ENCODE results near the gene GAK. TPM values are rescaled to one million over a fixed set of nuclear protein-coding genes. Genes with fewer than 3 reads are reported as not detected.
A peak's percentile ranks its signal among the peaks of the same experiment; 100 is the strongest.

The GAK gene
- total and polyA plus RNA-seq, 4 donors = 41.8 to 78.8 (median 61.1) TPM

DNA sequence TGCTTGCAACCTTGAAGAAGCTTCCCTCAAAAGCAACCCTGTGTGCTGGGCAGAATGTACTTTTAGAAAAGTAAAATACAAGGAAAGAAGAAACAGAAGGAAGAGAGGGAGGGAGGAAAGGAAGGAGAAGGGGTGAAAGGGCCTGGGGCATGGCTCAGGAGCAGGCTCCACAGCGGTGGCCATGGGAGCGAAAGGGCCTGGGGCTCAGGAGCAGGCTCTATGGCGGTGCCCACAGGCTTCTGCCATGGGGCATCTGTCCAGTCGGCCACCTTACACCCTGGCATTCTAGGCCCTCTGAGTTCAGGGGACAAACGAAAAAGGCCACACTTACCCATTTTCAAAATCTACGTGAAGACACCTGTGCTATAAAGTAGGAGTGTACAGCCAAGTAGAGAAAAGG lies 31.4 kb downstream of the GAK start:
- Histone ChIP-seq H3K27me3 (ENCODE audit: control insufficient read depth, insufficient read depth, low read length) (no peaks in the 10 kb centered on the region), H3K9me3 (ENCODE audit: control insufficient read depth, insufficient read depth, low read length) (no peaks in the 10 kb centered on the region), H3K4me1 (ENCODE audit: control insufficient read depth, insufficient read depth, low read length) (peaks cover 14% of the 10 kb centered on the region), H3K4me3 (ENCODE audit: low read depth, low read length) (no peak overlapping the region), H3K36me3 (ENCODE audit: control insufficient read depth, insufficient read depth, low read length) (peaks cover 91% of the 10 kb centered on the region), H3K27ac (ENCODE audit: low read depth, low read length) (no peak overlapping the region)
- 100% methylated on average over 3 of the region's 6 CpGs for WGBS (ENCODE audit: insufficient coverage)
- no peak for DNase-seq (ENCODE audit: low read depth in 4 of 6, low spot score in 6 of 6)

DNA sequence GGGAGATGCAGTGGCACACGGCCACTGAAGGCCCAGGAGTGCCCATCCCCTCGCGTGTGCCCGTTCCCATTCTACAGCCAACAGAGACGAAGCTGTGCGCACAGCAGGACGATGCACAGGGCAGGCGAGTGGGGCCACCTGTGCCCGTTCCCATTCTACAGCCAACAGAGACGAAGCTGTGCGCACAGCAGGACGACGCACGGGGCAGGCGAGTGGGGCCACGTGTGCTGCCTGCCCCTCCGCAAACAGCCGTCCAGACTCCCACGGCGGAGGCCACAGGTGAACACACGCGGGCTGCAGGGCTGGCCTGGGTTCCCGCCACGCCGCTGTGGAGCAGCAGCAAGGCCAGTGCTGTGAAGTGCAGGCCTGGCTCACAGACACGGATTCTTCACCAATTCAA lies 32.0 kb downstream of the GAK start:
- Histone ChIP-seq H3K9me3 (ENCODE audit: control insufficient read depth, insufficient read depth, low read length) (no peaks in the 10 kb centered on the region), H3K4me3 (ENCODE audit: low read depth, low read length) (no peak overlapping the region), H3K4me1 (ENCODE audit: control insufficient read depth, insufficient read depth, low read length) (peaks cover 11% of the 10 kb centered on the region), H3K36me3 (ENCODE audit: control insufficient read depth, insufficient read depth, low read length) (peaks cover 92% of the 10 kb centered on the region), H3K27me3 (ENCODE audit: control insufficient read depth, insufficient read depth, low read length) (no peaks in the 10 kb centered on the region), H3K27ac (ENCODE audit: low read depth, low read length) (no peak overlapping the region)
- WGBS (ENCODE audit: insufficient coverage) = 88% methylated on average over 26 of the region's 26 CpGs
- no peak for DNase-seq (ENCODE audit: low read depth in 4 of 6, low spot score in 6 of 6)

DNA sequence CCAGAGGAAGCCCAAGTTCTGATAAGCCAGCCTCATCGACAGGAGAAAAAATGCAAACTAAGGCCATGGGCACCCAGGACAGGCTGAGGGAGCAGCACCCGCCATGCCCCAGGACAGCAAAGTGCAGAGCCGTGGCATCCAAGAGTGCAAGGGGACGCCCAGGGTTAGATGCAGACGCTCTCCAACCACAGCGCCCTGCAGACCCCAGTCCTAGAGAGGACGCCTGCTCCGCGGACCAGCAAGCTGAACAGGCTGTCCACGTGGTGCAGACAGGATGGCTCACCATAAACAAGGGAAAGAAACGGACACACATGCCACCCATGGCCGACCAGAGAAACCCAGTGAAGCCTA lies 32.6 kb downstream of the GAK start:
- 89% methylated on average over 12 of the region's 12 CpGs for WGBS (ENCODE audit: insufficient coverage)
- H3K27ac ChIP-seq (ENCODE audit: low read depth, low read length) = no peak overlapping the region
- H3K27me3 ChIP-seq (ENCODE audit: control insufficient read depth, insufficient read depth, low read length) = no peaks in the 10 kb centered on the region
- H3K9me3 ChIP-seq (ENCODE audit: control insufficient read depth, insufficient read depth, low read length) = no peaks in the 10 kb centered on the region
- H3K4me1 ChIP-seq (ENCODE audit: control insufficient read depth, insufficient read depth, low read length) = peaks cover 11% of the 10 kb centered on the region
- H3K36me3 ChIP-seq (ENCODE audit: control insufficient read depth, insufficient read depth, low read length) = peaks cover 95% of the 10 kb centered on the region
- no peak overlapping the region for H3K4me3 ChIP-seq (ENCODE audit: low read depth, low read length)
- no peak for DNase-seq (ENCODE audit: low read depth in 4 of 6, low spot score in 6 of 6)

DNA sequence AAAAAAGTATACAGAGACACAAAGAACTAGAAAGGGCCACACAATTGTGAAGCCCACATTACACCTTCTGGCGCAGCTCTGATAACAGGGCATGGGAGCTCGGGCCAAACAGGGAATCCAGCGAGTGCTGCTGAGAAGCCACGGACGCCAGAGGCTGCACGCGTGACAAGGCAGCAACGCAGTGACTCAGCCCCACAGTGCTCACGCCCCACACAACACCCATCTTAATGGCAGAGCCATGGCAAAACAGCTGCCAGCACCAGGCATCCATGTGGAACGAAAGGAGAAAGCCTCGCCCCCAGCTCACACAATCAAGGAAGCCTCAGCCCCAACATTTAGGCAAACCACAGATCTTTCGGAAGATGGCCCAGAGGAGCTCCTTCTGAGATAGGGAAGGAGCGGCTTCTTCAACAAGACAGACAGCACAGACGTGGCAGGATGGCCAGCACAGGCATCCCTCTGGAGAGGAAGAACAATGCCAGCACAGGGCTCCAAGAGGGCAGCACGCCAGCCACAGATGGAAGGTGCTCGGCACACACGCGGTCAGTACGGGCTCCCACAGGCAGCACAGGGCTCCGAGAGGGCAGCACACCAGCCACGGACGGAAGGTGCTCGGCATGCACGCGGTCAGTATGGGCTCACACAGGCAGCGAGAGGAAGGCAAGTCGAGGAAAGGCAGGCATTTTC lies 33.1 kb downstream of the GAK start:
- no peak overlapping the region for H3K4me3 ChIP-seq (ENCODE audit: low read depth, low read length)
- H3K36me3 ChIP-seq (ENCODE audit: control insufficient read depth, insufficient read depth, low read length) = peaks cover 98% of the 10 kb centered on the region
- no peak for DNase-seq (ENCODE audit: low read depth in 4 of 6, low spot score in 6 of 6)
- no peak overlapping the region for H3K27ac ChIP-seq (ENCODE audit: low read depth, low read length)
- H3K4me1 ChIP-seq (ENCODE audit: control insufficient read depth, insufficient read depth, low read length) = peaks cover 11% of the 10 kb centered on the region
- no peaks in the 10 kb centered on the region for H3K27me3 ChIP-seq (ENCODE audit: control insufficient read depth, insufficient read depth, low read length)
- no peaks in the 10 kb centered on the region for H3K9me3 ChIP-seq (ENCODE audit: control insufficient read depth, insufficient read depth, low read length)
- WGBS (ENCODE audit: insufficient coverage) = 75% methylated on average over 23 of the region's 27 CpGs

DNA sequence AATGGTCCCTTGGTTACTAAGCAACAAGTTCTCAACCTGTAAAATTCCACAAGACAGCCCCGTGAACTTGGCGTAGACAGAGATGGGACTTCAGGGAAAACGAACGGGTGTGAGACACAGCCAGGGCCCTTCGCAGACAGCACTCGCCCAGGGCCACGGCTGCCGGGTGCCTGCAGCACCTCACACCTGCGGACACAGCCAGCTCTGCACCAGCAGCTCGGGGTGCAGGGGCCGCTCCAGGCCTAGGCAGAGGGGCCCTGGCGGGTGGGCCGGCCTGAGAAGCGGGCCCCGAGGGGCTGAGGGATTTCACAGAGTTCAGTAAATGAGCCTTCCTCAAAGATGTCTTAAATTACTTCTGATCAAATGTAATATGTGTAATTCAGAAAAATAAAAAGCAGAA lies 34.0 kb downstream of the GAK start:
- Histone ChIP-seq H3K4me3 (ENCODE audit: low read depth, low read length) (no peak overlapping the region), H3K27ac (ENCODE audit: low read depth, low read length) (no peak overlapping the region), H3K4me1 (ENCODE audit: control insufficient read depth, insufficient read depth, low read length) (peaks cover 11% of the 10 kb centered on the region), H3K36me3 (ENCODE audit: control insufficient read depth, insufficient read depth, low read length) (peaks cover 98% of the 10 kb centered on the region), H3K27me3 (ENCODE audit: control insufficient read depth, insufficient read depth, low read length) (no peaks in the 10 kb centered on the region), H3K9me3 (ENCODE audit: control insufficient read depth, insufficient read depth, low read length) (no peaks in the 10 kb centered on the region)
- peak in 1 of 6 donors; percentile 42 for DNase-seq (ENCODE audit: low read depth in 4 of 6, low spot score in 6 of 6)
- WGBS (ENCODE audit: insufficient coverage) = 51% methylated on average over 7 of the region's 15 CpGs

DNA sequence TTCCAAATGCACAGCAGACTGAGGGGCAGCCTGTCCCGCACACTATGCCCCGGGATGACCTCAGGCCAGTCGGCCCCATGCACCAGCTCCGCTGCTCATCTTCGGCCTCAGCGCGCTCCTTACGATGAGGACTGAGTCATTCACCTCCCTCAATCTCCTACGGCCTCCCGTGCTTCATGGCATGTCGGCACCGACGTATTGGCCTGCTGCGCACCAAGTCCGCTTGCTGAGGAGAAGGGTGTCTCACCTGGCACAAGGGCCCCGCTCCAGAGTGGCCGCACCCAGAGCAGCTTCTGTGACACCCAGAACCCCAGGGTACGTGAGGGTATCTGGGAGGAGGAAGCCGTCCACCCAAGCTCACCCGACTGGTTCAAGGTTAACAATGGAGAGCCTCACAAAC lies 35.5 kb downstream of the GAK start:
- H3K4me1 ChIP-seq (ENCODE audit: control insufficient read depth, insufficient read depth, low read length) = peaks cover 11% of the 10 kb centered on the region
- H3K9me3 ChIP-seq (ENCODE audit: control insufficient read depth, insufficient read depth, low read length) = no peaks in the 10 kb centered on the region
- H3K27me3 ChIP-seq (ENCODE audit: control insufficient read depth, insufficient read depth, low read length) = no peaks in the 10 kb centered on the region
- WGBS (ENCODE audit: insufficient coverage) = 98% methylated on average over 20 of the region's 20 CpGs
- H3K4me3 ChIP-seq (ENCODE audit: low read depth, low read length) = no peak overlapping the region
- no peak for DNase-seq (ENCODE audit: low read depth in 4 of 6, low spot score in 6 of 6)
- H3K27ac ChIP-seq (ENCODE audit: low read depth, low read length) = no peak overlapping the region
- H3K36me3 ChIP-seq (ENCODE audit: control insufficient read depth, insufficient read depth, low read length) = peaks cover 98% of the 10 kb centered on the region

DNA sequence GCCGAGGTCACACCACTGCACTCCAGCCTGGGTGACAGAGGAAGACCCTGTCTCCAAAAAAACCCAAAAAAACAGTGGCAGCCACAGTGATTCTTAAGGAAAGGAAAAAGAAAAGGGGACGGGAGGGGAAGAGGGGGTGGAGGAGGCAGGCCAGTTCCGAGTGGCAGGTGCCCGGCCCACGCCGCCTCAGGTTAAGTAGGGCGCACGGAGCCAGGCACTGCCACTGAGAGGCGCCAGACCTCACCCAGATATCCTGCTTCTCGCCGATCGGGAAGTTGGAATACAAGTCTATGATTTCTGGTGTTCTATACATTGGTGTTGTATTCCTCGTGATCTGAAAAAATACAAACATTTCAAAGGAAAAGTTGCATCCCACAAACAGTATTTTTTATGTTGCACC lies 35.9 kb downstream of the GAK start:
- DNase-seq (ENCODE audit: low read depth in 4 of 6, low spot score in 6 of 6) = no peak
- Histone ChIP-seq H3K27me3 (ENCODE audit: control insufficient read depth, insufficient read depth, low read length) (no peaks in the 10 kb centered on the region), H3K36me3 (ENCODE audit: control insufficient read depth, insufficient read depth, low read length) (peaks cover 97% of the 10 kb centered on the region), H3K27ac (ENCODE audit: low read depth, low read length) (no peak overlapping the region), H3K4me1 (ENCODE audit: control insufficient read depth, insufficient read depth, low read length) (peaks cover 11% of the 10 kb centered on the region), H3K9me3 (ENCODE audit: control insufficient read depth, insufficient read depth, low read length) (no peaks in the 10 kb centered on the region), H3K4me3 (ENCODE audit: low read depth, low read length) (no peak overlapping the region)
- 95% methylated on average over 8 of the region's 13 CpGs for WGBS (ENCODE audit: insufficient coverage)

DNA sequence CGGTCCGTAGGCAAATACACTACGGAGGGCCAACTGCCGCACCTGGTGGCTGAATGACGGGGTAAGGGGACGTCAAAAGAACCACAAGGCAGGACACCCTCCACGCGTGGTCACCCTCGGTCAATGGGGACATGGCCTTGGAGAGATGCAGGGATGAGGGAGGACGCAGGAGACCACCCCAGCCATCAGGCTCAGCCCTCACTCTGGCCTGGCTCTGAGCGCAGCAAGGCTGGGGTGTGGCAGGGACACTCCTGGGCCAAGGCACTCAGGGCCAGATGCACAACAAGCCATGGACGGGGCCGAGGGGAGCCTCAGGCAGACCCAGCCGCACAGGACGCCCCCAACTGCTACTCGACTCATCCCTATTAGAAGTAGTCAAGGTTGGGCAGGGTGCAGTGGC lies 36.5 kb downstream of the GAK start:
- no peak overlapping the region for H3K4me3 ChIP-seq (ENCODE audit: low read depth, low read length)
- H3K27ac ChIP-seq (ENCODE audit: low read depth, low read length) = no peak overlapping the region
- WGBS (ENCODE audit: insufficient coverage) = 99% methylated on average over 15 of the region's 16 CpGs
- H3K27me3 ChIP-seq (ENCODE audit: control insufficient read depth, insufficient read depth, low read length) = no peaks in the 10 kb centered on the region
- no peaks in the 10 kb centered on the region for H3K9me3 ChIP-seq (ENCODE audit: control insufficient read depth, insufficient read depth, low read length)
- no peak for DNase-seq (ENCODE audit: low read depth in 4 of 6, low spot score in 6 of 6)
- peaks cover 11% of the 10 kb centered on the region for H3K4me1 ChIP-seq (ENCODE audit: control insufficient read depth, insufficient read depth, low read length)
- peaks cover 96% of the 10 kb centered on the region for H3K36me3 ChIP-seq (ENCODE audit: control insufficient read depth, insufficient read depth, low read length)

DNA sequence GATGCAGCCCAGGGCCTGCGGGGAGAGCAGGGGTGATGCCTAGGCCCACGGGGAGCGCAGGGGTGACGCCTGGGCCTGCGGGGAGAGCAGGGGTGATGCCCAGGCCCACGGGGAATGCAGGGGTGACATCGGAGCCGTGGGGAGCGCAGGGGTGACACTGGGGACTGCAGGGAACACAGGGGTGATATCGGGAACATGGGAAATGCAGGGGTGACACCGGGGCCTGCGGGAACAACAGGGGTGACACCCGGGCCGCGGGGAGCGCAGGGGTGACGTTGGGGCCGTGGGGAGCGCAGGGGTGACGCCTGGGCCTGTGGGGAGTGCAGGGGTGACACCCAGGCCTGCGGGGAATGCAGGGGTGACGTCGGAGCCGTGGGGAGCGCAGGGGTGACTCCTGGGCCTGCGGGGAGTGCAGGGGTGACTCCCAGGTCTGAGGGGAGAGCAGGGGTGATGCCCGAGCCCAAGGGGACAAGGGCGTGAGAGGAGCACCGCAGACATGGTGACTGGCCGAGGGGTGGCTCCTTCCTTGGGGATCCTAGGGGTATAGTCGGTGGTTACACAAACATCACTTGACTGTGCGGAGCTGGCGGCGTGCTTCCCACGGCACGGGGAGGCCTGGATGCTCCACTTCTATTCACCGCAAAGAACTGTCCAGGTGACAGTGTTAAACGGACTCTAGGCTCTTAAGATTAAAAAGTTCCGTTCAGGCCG lies 38.0 kb downstream of the GAK start:
- Histone ChIP-seq H3K27me3 (ENCODE audit: control insufficient read depth, insufficient read depth, low read length) (no peaks in the 10 kb centered on the region), H3K27ac (ENCODE audit: low read depth, low read length) (no peak overlapping the region), H3K4me1 (ENCODE audit: control insufficient read depth, insufficient read depth, low read length) (peaks cover 8% of the 10 kb centered on the region), H3K36me3 (ENCODE audit: control insufficient read depth, insufficient read depth, low read length) (peaks cover 96% of the 10 kb centered on the region), H3K9me3 (ENCODE audit: control insufficient read depth, insufficient read depth, low read length) (no peaks in the 10 kb centered on the region), H3K4me3 (ENCODE audit: low read depth, low read length) (no peak overlapping the region)
- WGBS (ENCODE audit: insufficient coverage) = 95% methylated on average over 40 of the region's 40 CpGs
- DNase-seq (ENCODE audit: low read depth in 4 of 6, low spot score in 6 of 6) = no peak

All from spinal cord (tissue), 10 donors.